Nephron progenitor cell (in vitro differentiated cells): ENCODE data around the gene PCNX2.

Experiments used
- DNase-seq: peaks from one replicate; pipeline ENCODE4 v3.0.0; 2021
- H3K27ac Mint-ChIP-seq: 2 replicates; pipeline ENCODE4 v1.8.0; 2021; ENCODE audit warnings: mild to moderate bottlenecking, moderate library complexity, mixed read lengths
- H3K27me3 Mint-ChIP-seq: 2 replicates; pipeline ENCODE4 v1.8.0; 2021; ENCODE audit warnings: mild to moderate bottlenecking, low read depth, mixed read lengths; ENCODE audit not compliant: poor library complexity
- H3K36me3 Mint-ChIP-seq: 2 replicates; pipeline ENCODE4 v1.8.0; 2021; ENCODE audit warnings: low read depth, mixed read lengths
- H3K4me1 Mint-ChIP-seq: 2 replicates; pipeline ENCODE4 v1.8.0; 2021; ENCODE audit warnings: mixed read lengths
- H3K4me3 Mint-ChIP-seq: 2 replicates; pipeline ENCODE4 v1.8.0; 2021; ENCODE audit warnings: mild to moderate bottlenecking, moderate library complexity, mixed read lengths
- H3K9me3 Mint-ChIP-seq: 2 replicates; pipeline ENCODE4 v1.8.0; 2021; ENCODE audit warnings: mild to moderate bottlenecking, moderate library complexity, mixed read lengths
- CTCF ChIP-seq: fragments of 200-600 bp; sonication (generic); IDR thresholded peaks from 2 replicates; pipeline ENCODE4 v1.5.0; 2021; ENCODE audit warnings: antibody characterized with exemption

The PCNX2 gene

GRCh38 chr1:233061265-233061664, 234.3 kb downstream of the PCNX2 start:
- Mint-ChIP-seq H3K36me3 (peaks cover 26% of the 10 kb centered on the region), H3K27me3 (no peaks in the 10 kb centered on the region), H3K4me3 (no peak overlapping the region), H3K4me1 (peaks cover 11% of the 10 kb centered on the region), H3K9me3 (peaks cover 28% of the 10 kb centered on the region), H3K27ac (no peak overlapping the region)
- DNase-seq = no peak
- TF ChIP-seq CTCF = no peak

- no peak for DNase-seq
- no peak overlapping the region for H3K27ac Mint-ChIP-seq
- peaks cover 22% of the 10 kb centered on the region for H3K9me3 Mint-ChIP-seq
- peaks cover 11% of the 10 kb centered on the region for H3K4me1 Mint-ChIP-seq
- H3K36me3 Mint-ChIP-seq = peaks cover 23% of the 10 kb centered on the region
- H3K27me3 Mint-ChIP-seq = no peaks in the 10 kb centered on the region
- no peak for TF ChIP-seq CTCF
- H3K4me3 Mint-ChIP-seq = no peak overlapping the region
Measured at GRCh38 chr1:233060461-233060994, 235.0 kb downstream of the PCNX2 start.

- H3K27ac Mint-ChIP-seq = no peak overlapping the region
- no peak overlapping the region for H3K4me3 Mint-ChIP-seq
- no peak for DNase-seq
- no peaks in the 10 kb centered on the region for H3K9me3 Mint-ChIP-seq
- no peaks in the 10 kb centered on the region for H3K27me3 Mint-ChIP-seq
- TF ChIP-seq CTCF = no peak
- H3K36me3 Mint-ChIP-seq = peaks cover 8% of the 10 kb centered on the region
- H3K4me1 Mint-ChIP-seq = peaks cover 11% of the 10 kb centered on the region
Measured at GRCh38 chr1:233057836-233058235, 237.7 kb downstream of the PCNX2 start.

- TF ChIP-seq CTCF = no peak
- DNase-seq = no peak
- Mint-ChIP-seq H3K9me3 (peaks cover under 1% of the 10 kb centered on the region), H3K27me3 (no peaks in the 10 kb centered on the region), H3K27ac (no peak overlapping the region), H3K4me1 (peaks cover 7% of the 10 kb centered on the region), H3K4me3 (no peak overlapping the region), H3K36me3 (peaks cover 15% of the 10 kb centered on the region)
Measured at GRCh38 chr1:233055879-233056641, 239.5 kb downstream of the PCNX2 start.

GRCh38 chr1:233045588-233045987, 249.9 kb downstream of the PCNX2 start:
- H3K4me3 Mint-ChIP-seq = no peak overlapping the region
- no peaks in the 10 kb centered on the region for H3K4me1 Mint-ChIP-seq
- DNase-seq = no peak
- H3K27ac Mint-ChIP-seq = no peak overlapping the region
- H3K27me3 Mint-ChIP-seq = peaks cover 3% of the 10 kb centered on the region
- H3K9me3 Mint-ChIP-seq = peaks cover 19% of the 10 kb centered on the region
- H3K36me3 Mint-ChIP-seq = peaks cover 11% of the 10 kb centered on the region
- TF ChIP-seq CTCF = no peak

- Mint-ChIP-seq H3K4me3 (no peak overlapping the region), H3K36me3 (no peaks in the 10 kb centered on the region), H3K9me3 (no peaks in the 10 kb centered on the region), H3K27ac (no peak overlapping the region), H3K4me1 (no peaks in the 10 kb centered on the region), H3K27me3 (peaks cover 3% of the 10 kb centered on the region)
- no peak for TF ChIP-seq CTCF
- DNase-seq = no peak
Measured at GRCh38 chr1:233042834-233043233, 252.7 kb downstream of the PCNX2 start.
